ENCODE results near the gene G0S2. TPM values are rescaled to one million over a fixed set of nuclear protein-coding genes. Genes with fewer than 3 reads are reported as not detected.

The G0S2 gene
- polyA plus RNA-seq, 1 donor from 2014 or later = 0.33 TPM

- H3K27ac ChIP-seq (ENCODE audit: low read length) = no peak overlapping the region
- no peaks in the 10 kb centered on the region for H3K9me3 ChIP-seq (ENCODE audit: low read length)
- H4K20me1 ChIP-seq (ENCODE audit: insufficient read depth) = no peaks in the 10 kb centered on the region
- TF ChIP-seq SMC3 (conservative IDR thresholded peaks at IDR 0.05; ENCODE audit: poor library complexity) = no peak
- H3K79me2 ChIP-seq (replicated peaks; ENCODE audit: insufficient read depth, low read length) = no peaks in the 10 kb centered on the region
- H3K4me3 ChIP-seq (ENCODE audit: low read length) = no peak overlapping the region
- no peak overlapping the region for H2AFZ ChIP-seq (ENCODE audit: low read depth, low read length)
- H3K9ac ChIP-seq (ENCODE audit: low read length) = no peak overlapping the region
- no peaks in the 10 kb centered on the region for H3K36me3 ChIP-seq (ENCODE audit: insufficient read depth, low read length)
- H3F3A ChIP-seq (ENCODE audit: insufficient read depth, low read length, poor library complexity, severe bottlenecking) = no peaks in the 10 kb centered on the region
- no peaks in the 10 kb centered on the region for H3K9me2 ChIP-seq (ENCODE audit: insufficient read depth, low read length)
- no peak overlapping the region for H3K4me2 ChIP-seq (ENCODE audit: low read length)
- no peaks in the 10 kb centered on the region for H3K27me3 ChIP-seq (ENCODE audit: insufficient read depth, low read depth, low read length)
Observed at GRCh38 chr1:209648931-209649776, 26.1 kb upstream of the G0S2 start.

- H3K79me2 ChIP-seq (replicated peaks; ENCODE audit: insufficient read depth, low read length) = no peaks in the 10 kb centered on the region
- no peaks in the 10 kb centered on the region for H3K36me3 ChIP-seq (ENCODE audit: insufficient read depth, low read length)
- H3K4me3 ChIP-seq (ENCODE audit: low read length) = no peak overlapping the region
- H3K27ac ChIP-seq (ENCODE audit: low read length) = no peak overlapping the region
- no peaks in the 10 kb centered on the region for H3K9me2 ChIP-seq (ENCODE audit: insufficient read depth, low read length)
- H3K4me2 ChIP-seq (ENCODE audit: low read length) = no peak overlapping the region
- H3K9me3 ChIP-seq (ENCODE audit: low read length) = no peaks in the 10 kb centered on the region
- H2AFZ ChIP-seq (ENCODE audit: low read depth, low read length) = no peak overlapping the region
- TF ChIP-seq REST (IDR thresholded peaks at IDR 0.05; ENCODE audit: borderline replicate concordance) = no peak
- TF ChIP-seq CTCF (IDR thresholded peaks at IDR 0.05; ENCODE audit: poor library complexity, severe bottlenecking) = no peak
- TF ChIP-seq TAF1 (IDR thresholded peaks at IDR 0.05; ENCODE audit: low read depth) = no peak
- no peak for TF ChIP-seq SMC3 (conservative IDR thresholded peaks at IDR 0.05; ENCODE audit: poor library complexity)
- no peak for TF ChIP-seq RAD21 (conservative IDR thresholded peaks at IDR 0.05)
- no peak for TF ChIP-seq POLR2AphosphoS5 (IDR thresholded peaks at IDR 0.05)
- TF ChIP-seq MXI1 (conservative IDR thresholded peaks at IDR 0.05; ENCODE audit: poor library complexity, severe bottlenecking) = no peak
- no peak for TF ChIP-seq EP300 (conservative IDR thresholded peaks at IDR 0.05; ENCODE audit: poor library complexity, severe bottlenecking)
- TF ChIP-seq EZH2 (IDR thresholded peaks at IDR 0.05; ENCODE audit: borderline replicate concordance, insufficient read depth, low read length, poor library complexity, severe bottlenecking) = no peak
- no peaks in the 10 kb centered on the region for H3F3A ChIP-seq (ENCODE audit: insufficient read depth, low read length, poor library complexity, severe bottlenecking)
- no peak overlapping the region for H3K9ac ChIP-seq (ENCODE audit: low read length)
- H4K20me1 ChIP-seq (ENCODE audit: insufficient read depth) = no peaks in the 10 kb centered on the region
- H3K27me3 ChIP-seq (ENCODE audit: insufficient read depth, low read depth, low read length) = no peaks in the 10 kb centered on the region
Observed at GRCh38 chr1:209650454-209650853, 24.8 kb upstream of the G0S2 start.

All from neural cell (in vitro differentiated cells).